ENCODE measurements around the gene FAM177A1. TPM values are rescaled to one million over a fixed set of nuclear protein-coding genes. Genes with fewer than 3 reads are reported as not detected.
"Not testable (repeated sequence)": the region's sequence is repeated elsewhere in the genome, so short reads cannot be mapped to it uniquely, and the experiment has no call there.

The FAM177A1 gene
- total RNA-seq, 4 donors from 2014 or later = 49.0 to 60.8 (median 54.7) TPM

GRCh38 chr14:35078082-35078481 lies 32.0 kb downstream of the FAM177A1 start:
- no peak overlapping the region for H3K27ac ChIP-seq (replicated peaks in 1 of 4)
- TF ChIP-seq CTCF (IDR thresholded peaks at IDR 0.05) (no peak), POLR2A (IDR thresholded peaks at IDR 0.05; ENCODE audit: low read depth) (no peak), POLR2AphosphoS5 (IDR thresholded peaks at IDR 0.05) (no peak), EP300 (IDR thresholded peaks at IDR 0.05) (no peak)
- WGBS = 100% methylated on average over 2 of the region's 2 CpGs
- peaks cover 20 to 85% (median 61%) of the 10 kb centered on the region in 4 donors for H3K36me3 ChIP-seq
- no peaks in the 10 kb centered on the region for H3K27me3 ChIP-seq
- H3K4me1 ChIP-seq = no peaks in the 10 kb centered on the region
- DNase-seq (ENCODE audit: extremely low spot score) = no peak
- intact Hi-C loops (cut with DNase I) = no loop called here
- no peak overlapping the region for H3K4me3 ChIP-seq
- no peaks in the 10 kb centered on the region for H3K9me3 ChIP-seq

GRCh38 chr14:35079742-35080141 lies 33.7 kb downstream of the FAM177A1 start:
- Histone ChIP-seq H3K4me1 (no peaks in the 10 kb centered on the region), H3K36me3 (peaks cover 36 to 86% (median 64%) of the 10 kb centered on the region in 4 donors), H3K4me3 (no peak overlapping the region), H3K9me3 (no peaks in the 10 kb centered on the region), H3K27me3 (no peaks in the 10 kb centered on the region), H3K27ac (replicated peaks in 1 of 4) (no peak overlapping the region)
- 82% methylated on average over 1 of the region's 1 CpG for WGBS
- intact Hi-C loops (cut with DNase I) = no loop called here
- DNase-seq (ENCODE audit: extremely low spot score) = no peak
- no peak for TF ChIP-seq POLR2AphosphoS5 (IDR thresholded peaks at IDR 0.05)
- TF ChIP-seq POLR2A (IDR thresholded peaks at IDR 0.05; ENCODE audit: low read depth) = no peak
- TF ChIP-seq CTCF (IDR thresholded peaks at IDR 0.05) = no peak
- TF ChIP-seq EP300 (IDR thresholded peaks at IDR 0.05) = no peak

DNA sequence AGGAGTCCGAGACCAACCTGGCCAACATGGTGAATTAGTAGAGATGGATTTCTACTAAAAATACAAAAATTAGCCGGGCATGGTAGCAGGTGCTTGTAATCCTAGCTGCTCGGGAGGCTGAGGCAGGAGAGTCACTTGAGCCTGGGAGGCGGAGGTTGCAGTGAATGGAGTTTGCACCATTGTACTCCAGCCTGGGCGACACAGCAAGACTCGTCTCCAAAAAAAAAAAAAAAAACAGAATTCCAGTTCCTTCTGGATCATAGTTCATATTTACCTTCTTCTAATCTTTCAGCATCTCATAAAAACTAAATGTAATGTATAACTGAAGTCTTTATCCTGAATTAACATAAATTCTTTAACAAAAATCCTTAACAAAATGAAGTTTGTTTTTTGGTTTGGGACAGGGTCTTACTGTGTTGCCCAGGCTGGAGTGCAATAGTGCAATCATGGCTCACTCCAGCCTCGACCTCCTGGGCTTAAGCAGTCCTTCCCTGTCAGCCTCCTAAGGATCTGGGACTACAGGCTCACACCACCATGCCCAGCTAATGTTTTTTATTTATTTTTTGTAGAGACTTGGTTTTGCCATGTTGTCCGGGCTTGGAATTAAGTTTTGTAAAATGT lies 37.6 kb downstream of the FAM177A1 start:
- H3K9me3 ChIP-seq = no peaks in the 10 kb centered on the region
- no peak for DNase-seq (ENCODE audit: extremely low spot score)
- no peaks in the 10 kb centered on the region for H3K4me1 ChIP-seq
- H3K36me3 ChIP-seq = peaks cover 57 to 99% (median 78%) of the 10 kb centered on the region in 4 donors
- no peak for TF ChIP-seq POLR2A (IDR thresholded peaks at IDR 0.05; ENCODE audit: low read depth)
- no peak for TF ChIP-seq CTCF (IDR thresholded peaks at IDR 0.05)
- intact Hi-C loops (cut with DNase I) = no loop called here
- WGBS = 96% methylated on average over 8 of the region's 8 CpGs
- no peaks in the 10 kb centered on the region for H3K27me3 ChIP-seq
- no peak overlapping the region for H3K27ac ChIP-seq (replicated peaks in 1 of 4)
- no peak overlapping the region for H3K4me3 ChIP-seq

GRCh38 chr14:35085441-35085840 lies 39.4 kb downstream of the FAM177A1 start:
- H3K4me3 ChIP-seq = no peak overlapping the region
- TF ChIP-seq CTCF (IDR thresholded peaks at IDR 0.05) (no peak), POLR2AphosphoS5 (IDR thresholded peaks at IDR 0.05) (no peak), EP300 (IDR thresholded peaks at IDR 0.05) (no peak), POLR2A (IDR thresholded peaks at IDR 0.05; ENCODE audit: low read depth) (no peak)
- no peaks in the 10 kb centered on the region for H3K9me3 ChIP-seq
- 83% methylated on average over 2 of the region's 2 CpGs for WGBS
- peaks cover 53 to 99% (median 77%) of the 10 kb centered on the region in 4 donors for H3K36me3 ChIP-seq
- no peaks in the 10 kb centered on the region for H3K4me1 ChIP-seq
- no peak overlapping the region for H3K27ac ChIP-seq (replicated peaks in 1 of 4)
- DNase-seq (ENCODE audit: extremely low spot score) = no peak
- intact Hi-C loops (cut with DNase I) = no loop called here
- no peaks in the 10 kb centered on the region for H3K27me3 ChIP-seq

GRCh38 chr14:35088514-35088913 lies 42.4 kb downstream of the FAM177A1 start:
- intact Hi-C loops (cut with DNase I) = no loop called here
- H3K27ac ChIP-seq (replicated peaks in 1 of 4) = no peak overlapping the region
- no peaks in the 10 kb centered on the region for H3K9me3 ChIP-seq
- H3K4me1 ChIP-seq = no peaks in the 10 kb centered on the region
- H3K36me3 ChIP-seq = peaks cover 48 to 99% (median 73%) of the 10 kb centered on the region in 4 donors
- WGBS = 92% methylated on average over 2 of the region's 2 CpGs
- no peak overlapping the region for H3K4me3 ChIP-seq
- no peaks in the 10 kb centered on the region for H3K27me3 ChIP-seq
- no peak for DNase-seq (ENCODE audit: extremely low spot score)
- no peak for TF ChIP-seq CTCF (IDR thresholded peaks at IDR 0.05)

GRCh38 chr14:35094645-35095044 lies 48.6 kb downstream of the FAM177A1 start:
- 91% methylated on average over 6 of the region's 6 CpGs for WGBS
- DNase-seq (ENCODE audit: extremely low spot score); H3K4me1 ChIP-seq; H3K27me3 ChIP-seq; H3K4me3 ChIP-seq; H3K9me3 ChIP-seq; H3K27ac ChIP-seq (replicated peaks in 1 of 4); intact Hi-C loops (cut with DNase I): not testable (repeated sequence)
- H3K36me3 ChIP-seq = peaks cover 29 to 99% (median 74%) of the 10 kb centered on the region in 4 donors

All from esophagus muscularis mucosa (tissue), 4 donors.